AG10803 (cell line): ENCODE results near the gene LRRC28.
A peak's percentile ranks its signal among the peaks of the same experiment; 100 is the strongest.

Source experiments
- DNase-seq: peaks from one replicate; pipeline ENCODE4 v3.0.0; 2010; ENCODE audit warnings: low read depth
- H3K4me3 ChIP-seq: 2 replicates; pipeline ENCODE4 v1.5.1; 2011; ENCODE audit warnings: mild to moderate bottlenecking, low read length, control low read depth
- TF ChIP-seq, protein P1 (sequence below): conservative IDR thresholded peaks from 2 replicates; pipeline ENCODE4 v1.5.1; 2011; ENCODE audit warnings: mild to moderate bottlenecking, low read length, control low read depth, inconsistent platforms

Gene LRRC28

GRCh38 chr15:99433757-99434450 is 182.6 kb downstream of the LRRC28 start:
- DNase-seq: no peak
- H3K4me3 ChIP-seq: no peak overlapping the region
- TF ChIP-seq, protein P1, sequence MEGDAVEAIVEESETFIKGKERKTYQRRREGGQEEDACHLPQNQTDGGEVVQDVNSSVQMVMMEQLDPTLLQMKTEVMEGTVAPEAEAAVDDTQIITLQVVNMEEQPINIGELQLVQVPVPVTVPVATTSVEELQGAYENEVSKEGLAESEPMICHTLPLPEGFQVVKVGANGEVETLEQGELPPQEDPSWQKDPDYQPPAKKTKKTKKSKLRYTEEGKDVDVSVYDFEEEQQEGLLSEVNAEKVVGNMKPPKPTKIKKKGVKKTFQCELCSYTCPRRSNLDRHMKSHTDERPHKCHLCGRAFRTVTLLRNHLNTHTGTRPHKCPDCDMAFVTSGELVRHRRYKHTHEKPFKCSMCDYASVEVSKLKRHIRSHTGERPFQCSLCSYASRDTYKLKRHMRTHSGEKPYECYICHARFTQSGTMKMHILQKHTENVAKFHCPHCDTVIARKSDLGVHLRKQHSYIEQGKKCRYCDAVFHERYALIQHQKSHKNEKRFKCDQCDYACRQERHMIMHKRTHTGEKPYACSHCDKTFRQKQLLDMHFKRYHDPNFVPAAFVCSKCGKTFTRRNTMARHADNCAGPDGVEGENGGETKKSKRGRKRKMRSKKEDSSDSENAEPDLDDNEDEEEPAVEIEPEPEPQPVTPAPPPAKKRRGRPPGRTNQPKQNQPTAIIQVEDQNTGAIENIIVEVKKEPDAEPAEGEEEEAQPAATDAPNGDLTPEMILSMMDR: no peak

DNA sequence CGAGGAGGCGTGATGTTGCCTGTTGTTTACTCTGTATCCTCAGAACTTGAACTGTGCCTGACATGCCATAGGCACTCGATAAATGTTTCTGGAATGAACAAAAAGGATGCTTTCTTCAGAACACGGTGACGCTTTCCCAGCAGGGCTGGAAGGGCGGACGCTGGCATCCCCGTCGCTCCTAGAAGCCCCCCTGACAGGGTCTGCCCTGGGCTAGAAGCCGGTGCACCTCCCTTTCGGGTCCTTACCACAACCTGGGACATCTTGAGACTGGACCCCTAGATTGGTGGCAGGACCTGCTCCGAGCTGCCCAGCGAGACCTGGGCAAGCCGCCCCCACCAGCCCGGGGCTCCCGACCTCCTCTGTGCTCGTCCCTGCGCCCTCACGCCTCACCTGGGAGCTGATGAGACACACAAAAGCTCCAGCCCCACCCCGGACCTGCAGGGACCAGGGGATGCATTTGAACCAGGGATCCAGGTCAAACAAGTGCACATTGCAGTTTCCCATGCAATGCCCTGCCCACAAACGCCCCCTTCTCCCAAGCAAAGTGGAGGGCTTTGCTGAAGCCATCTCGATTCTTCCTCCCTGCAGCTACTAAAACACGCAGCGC is 183.3 kb downstream of the LRRC28 start:
- no peak for DNase-seq
- H3K4me3 ChIP-seq: no peak overlapping the region
- TF ChIP-seq, protein P1: no peak

GRCh38 chr15:99435113-99435695 is 183.9 kb downstream of the LRRC28 start:
- DNase-seq: no peak
- TF ChIP-seq, protein P1: no peak
- H3K4me3 ChIP-seq: no peak overlapping the region

- TF ChIP-seq, protein P1: no peak
- no peak overlapping the region for H3K4me3 ChIP-seq
- peak; percentile 34 for DNase-seq
Observed at GRCh38 chr15:99435877-99436541, 184.7 kb downstream of the LRRC28 start.

- H3K4me3 ChIP-seq: no peak overlapping the region
- DNase-seq: no peak
- TF ChIP-seq, protein P1: no peak
Observed at GRCh38 chr15:99436542-99437314, 185.4 kb downstream of the LRRC28 start.

GRCh38 chr15:99437315-99438223 is 186.3 kb downstream of the LRRC28 start:
- TF ChIP-seq, protein P1: no peak
- H3K4me3 ChIP-seq: no peak overlapping the region
- no peak for DNase-seq
